Measurements from ENCODE around the gene MPRIP.

- TF ChIP-seq, protein P1, sequence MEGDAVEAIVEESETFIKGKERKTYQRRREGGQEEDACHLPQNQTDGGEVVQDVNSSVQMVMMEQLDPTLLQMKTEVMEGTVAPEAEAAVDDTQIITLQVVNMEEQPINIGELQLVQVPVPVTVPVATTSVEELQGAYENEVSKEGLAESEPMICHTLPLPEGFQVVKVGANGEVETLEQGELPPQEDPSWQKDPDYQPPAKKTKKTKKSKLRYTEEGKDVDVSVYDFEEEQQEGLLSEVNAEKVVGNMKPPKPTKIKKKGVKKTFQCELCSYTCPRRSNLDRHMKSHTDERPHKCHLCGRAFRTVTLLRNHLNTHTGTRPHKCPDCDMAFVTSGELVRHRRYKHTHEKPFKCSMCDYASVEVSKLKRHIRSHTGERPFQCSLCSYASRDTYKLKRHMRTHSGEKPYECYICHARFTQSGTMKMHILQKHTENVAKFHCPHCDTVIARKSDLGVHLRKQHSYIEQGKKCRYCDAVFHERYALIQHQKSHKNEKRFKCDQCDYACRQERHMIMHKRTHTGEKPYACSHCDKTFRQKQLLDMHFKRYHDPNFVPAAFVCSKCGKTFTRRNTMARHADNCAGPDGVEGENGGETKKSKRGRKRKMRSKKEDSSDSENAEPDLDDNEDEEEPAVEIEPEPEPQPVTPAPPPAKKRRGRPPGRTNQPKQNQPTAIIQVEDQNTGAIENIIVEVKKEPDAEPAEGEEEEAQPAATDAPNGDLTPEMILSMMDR (optimal IDR thresholded peaks at IDR 0.05 in 1 of 3, IDR thresholded peaks at IDR 0.05 in 1 of 3, conservative IDR thresholded peaks at IDR 0.05 in 1 of 3; ENCODE audit: extremely low read depth in 1 of 3, insufficient read depth in 2 of 3, low read length in 3 of 3), result no peak
- no peak for TF ChIP-seq EZH2 (IDR thresholded peaks at IDR 0.05; ENCODE audit: low read length)
These were observed 12.3 kb upstream of the MPRIP start for GRCh38 chr17:17029938-17030337.
